CD14-positive monocyte (primary cell): ENCODE measurements around the gene DGKI. TPM values are rescaled to one million over a fixed set of nuclear protein-coding genes. Genes with fewer than 3 reads are reported as not detected.

ENCODE experiments used
- DNase-seq, 3 donors: peaks; one replicate each; pipeline ENCODE4 v3.0.0-alpha.2; 2011 to 2022
- H2AFZ ChIP-seq: 2 replicates; pipeline ENCODE4 v1.6.0; 2012; ENCODE audit warnings: mild to moderate bottlenecking, low read depth, low read length, inconsistent platforms; ENCODE audit not compliant: insufficient read depth, poor library complexity, severe bottlenecking
- H3K27ac ChIP-seq, 2 donors: 1 replicate in 1 of 2; 2 replicates in 1 of 2; pipeline ENCODE4 v1.5.1; 2012 to 2013; ENCODE audit warnings: low read length in 2 of 2, control low read depth in 1 of 2, inconsistent platforms in 1 of 2, low read depth in 1 of 2, mild to moderate bottlenecking in 1 of 2
- H3K27me3 ChIP-seq, 2 donors: one replicate each; pipeline versions ENCODE4 v1.6.0 to v1.6.1; 2011 to 2013; ENCODE audit warnings: low read length in 2 of 2; ENCODE audit not compliant: control insufficient read depth in 2 of 2, insufficient read depth in 2 of 2
- H3K36me3 ChIP-seq, 2 donors: replicated peaks in 1 of 2; 1 replicate in 1 of 2; 2 replicates in 1 of 2; pipeline versions ENCODE4 v1.5.1 to v1.6.1; 2012 to 2013; ENCODE audit warnings: low read length in 2 of 2, control low read depth in 1 of 2, inconsistent platforms in 1 of 2, mild to moderate bottlenecking in 1 of 2; ENCODE audit not compliant: insufficient read depth in 2 of 2, control insufficient read depth in 1 of 2
- H3K4me1 ChIP-seq, 2 donors: 1 replicate in 1 of 2; 2 replicates in 1 of 2; pipeline versions ENCODE4 v1.5.1 to v1.6.1; 2012 to 2013; ENCODE audit warnings: low read length in 2 of 2, control low read depth in 1 of 2, inconsistent platforms in 1 of 2, mild to moderate bottlenecking in 1 of 2, moderate library complexity in 1 of 2; ENCODE audit not compliant: insufficient read depth in 2 of 2, control insufficient read depth in 1 of 2
- H3K4me2 ChIP-seq: replicated peaks from 2 replicates; pipeline ENCODE3; 2012; ENCODE audit warnings: low read length, moderate library complexity, mild to moderate bottlenecking; ENCODE audit not compliant: poor library complexity, severe bottlenecking; ENCODE audit errors: extremely low read depth
- H3K4me3 ChIP-seq, 3 experiments: fragments of 200-600 bp in 1 of 3; sonication (generic) in 1 of 3; replicated peaks in 1 of 3; 1 replicate in 2 of 3; 2 replicates in 1 of 3; pipeline ENCODE4 v1.5.1; 2011 to 2013; ENCODE audit warnings: low read length in 3 of 3, mild to moderate bottlenecking in 3 of 3, control low read depth in 2 of 3, low read depth in 2 of 3, inconsistent platforms in 1 of 3, moderate library complexity in 1 of 3
- H3K79me2 ChIP-seq: 2 replicates; pipeline ENCODE4 v1.6.0; 2012; ENCODE audit warnings: mild to moderate bottlenecking, control low read depth, inconsistent platforms, low read length, moderate library complexity; ENCODE audit not compliant: insufficient read depth
- H3K9ac ChIP-seq: 2 replicates; pipeline ENCODE4 v1.6.0; 2017; ENCODE audit warnings: low read length, mild to moderate bottlenecking; ENCODE audit not compliant: insufficient read depth, poor library complexity, severe bottlenecking
- H3K9me3 ChIP-seq, 2 donors: replicated peaks in 1 of 2; 1 replicate in 1 of 2; 2 replicates in 1 of 2; pipeline versions ENCODE4 v1.5.1 to v1.6.1; 2012 to 2013; ENCODE audit warnings: low read length in 2 of 2, control low read depth in 1 of 2; ENCODE audit not compliant: control insufficient read depth in 1 of 2, insufficient read depth in 1 of 2
- H4K20me1 ChIP-seq: 2 replicates; pipeline ENCODE4 v1.6.0; 2012; ENCODE audit warnings: mild to moderate bottlenecking, low read length, control low read depth, moderate library complexity; ENCODE audit not compliant: insufficient read depth
- H3K27ac Mint-ChIP-seq, 7 donors: one replicate each; pipeline ENCODE4 v1.8.0; 2020; ENCODE audit warnings: mild to moderate bottlenecking in 7 of 7, mixed read lengths in 7 of 7, moderate library complexity in 6 of 7, inconsistent platforms in 2 of 7
- H3K27me3 Mint-ChIP-seq, 3 donors: one replicate each; pipeline ENCODE4 v1.8.0; 2021 to 2022; ENCODE audit warnings: low read depth in 3 of 3, mild to moderate bottlenecking in 3 of 3, mixed read lengths in 3 of 3, moderate library complexity in 3 of 3, inconsistent platforms in 1 of 3
- H3K36me3 Mint-ChIP-seq, 2 donors: one replicate each; pipeline ENCODE4 v1.8.0; 2020; ENCODE audit warnings: mixed read lengths in 2 of 2, inconsistent platforms in 1 of 2, mild to moderate bottlenecking in 1 of 2
- H3K4me1 Mint-ChIP-seq: one replicate; pipeline ENCODE4 v1.8.0; 2020; ENCODE audit warnings: mild to moderate bottlenecking, mixed read lengths
- H3K4me3 Mint-ChIP-seq, 2 donors: one replicate each; pipeline ENCODE4 v1.8.0; 2020; ENCODE audit warnings: mild to moderate bottlenecking in 2 of 2, mixed read lengths in 2 of 2, moderate library complexity in 1 of 2
- H3K9me3 Mint-ChIP-seq, 7 donors: one replicate each; pipeline ENCODE4 v1.8.0; 2020 to 2022; ENCODE audit warnings: mixed read lengths in 7 of 7, mild to moderate bottlenecking in 6 of 7, moderate library complexity in 6 of 7, inconsistent platforms in 2 of 7
- WGBS: methylation state at CpG from one replicate; pipeline ENCODE4 v1.1.5; 2013; ENCODE audit warnings: missing lambda C conversion rate; ENCODE audit not compliant: insufficient coverage; 5-methylcytosine and 5-hydroxymethylcytosine counted together
- intact Hi-C, 2 donors: fragments of 100-400 bp; cut with micrococcal nuclease; formaldehyde crosslinking; loops; one replicate each; pipeline versions ENCODE4 v1.15.0 to v1.15.1; 2023
- polyA plus RNA-seq, 3 donors: library from polyadenylated mRNA; depleted of rRNA in 1 of 3; unstranded in 2 of 3; stranded (reverse) in 1 of 3; fragments of 300-500 nt in 2 of 3; fragments of >200 nt in 1 of 3; fragmentation: Illumina TruSeq in 2 of 3; gene quantifications; 1 replicate in 2 of 3; 2 replicates in 1 of 3; pipeline ENCODE4 v1.2.3, GENCODE V29; 2012 to 2021
- TF ChIP-seq, protein P1 (sequence below): fragments of 200-600 bp; IDR thresholded peaks from one replicate; pipeline ENCODE4 v1.8.0; 2022; ENCODE audit warnings: antibody characterized with exemption, mild to moderate bottlenecking

Gene DGKI
- polyA plus RNA-seq, 3 donors = not detected

DNA sequence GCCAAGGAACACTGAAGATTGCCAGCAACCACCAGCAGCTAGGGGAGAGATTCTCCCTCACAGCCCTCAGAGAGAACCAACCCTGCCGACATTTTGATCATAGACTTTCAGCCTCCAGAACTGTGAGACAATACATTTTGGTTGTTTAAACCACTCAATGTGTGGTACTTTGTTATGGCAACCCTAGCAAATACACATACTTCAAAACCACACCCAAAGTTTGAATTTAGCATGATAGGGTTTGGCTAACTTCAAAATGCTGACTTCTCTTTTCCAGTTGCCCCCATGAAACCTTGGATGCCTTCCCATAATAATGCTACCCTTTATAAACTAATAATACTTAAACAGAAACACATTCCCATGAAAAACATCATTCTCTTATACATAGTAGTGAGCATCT lies 149.8 kb downstream of the DGKI start:
- no peak overlapping the region for H2AFZ ChIP-seq
- no peaks in the 10 kb centered on the region for H3K27me3 ChIP-seq
- H3K4me2 ChIP-seq = no peak overlapping the region
- H3K9me3 Mint-ChIP-seq = peaks cover 0 to 1% (median 0%) of the 10 kb centered on the region in 7 donors
- no peak overlapping the region for H3K4me3 ChIP-seq
- H3K36me3 ChIP-seq = no peaks in the 10 kb centered on the region
- no CpG with 5 or more reads among the region's 1 CpG for WGBS
- H3K4me1 ChIP-seq = no peaks in the 10 kb centered on the region
- no peak overlapping the region for H3K4me3 Mint-ChIP-seq
- TF ChIP-seq, protein P1, sequence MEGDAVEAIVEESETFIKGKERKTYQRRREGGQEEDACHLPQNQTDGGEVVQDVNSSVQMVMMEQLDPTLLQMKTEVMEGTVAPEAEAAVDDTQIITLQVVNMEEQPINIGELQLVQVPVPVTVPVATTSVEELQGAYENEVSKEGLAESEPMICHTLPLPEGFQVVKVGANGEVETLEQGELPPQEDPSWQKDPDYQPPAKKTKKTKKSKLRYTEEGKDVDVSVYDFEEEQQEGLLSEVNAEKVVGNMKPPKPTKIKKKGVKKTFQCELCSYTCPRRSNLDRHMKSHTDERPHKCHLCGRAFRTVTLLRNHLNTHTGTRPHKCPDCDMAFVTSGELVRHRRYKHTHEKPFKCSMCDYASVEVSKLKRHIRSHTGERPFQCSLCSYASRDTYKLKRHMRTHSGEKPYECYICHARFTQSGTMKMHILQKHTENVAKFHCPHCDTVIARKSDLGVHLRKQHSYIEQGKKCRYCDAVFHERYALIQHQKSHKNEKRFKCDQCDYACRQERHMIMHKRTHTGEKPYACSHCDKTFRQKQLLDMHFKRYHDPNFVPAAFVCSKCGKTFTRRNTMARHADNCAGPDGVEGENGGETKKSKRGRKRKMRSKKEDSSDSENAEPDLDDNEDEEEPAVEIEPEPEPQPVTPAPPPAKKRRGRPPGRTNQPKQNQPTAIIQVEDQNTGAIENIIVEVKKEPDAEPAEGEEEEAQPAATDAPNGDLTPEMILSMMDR = no peak
- H3K27ac Mint-ChIP-seq = no peak overlapping the region
- intact Hi-C loops = no loop called here
- H3K27ac ChIP-seq = no peak overlapping the region
- H3K9me3 ChIP-seq = no peaks in the 10 kb centered on the region
- no peaks in the 10 kb centered on the region for H3K36me3 Mint-ChIP-seq
- H4K20me1 ChIP-seq = no peaks in the 10 kb centered on the region
- no peak for DNase-seq
- H3K27me3 Mint-ChIP-seq = peaks cover 0 to 2% (median 0%) of the 10 kb centered on the region in 3 donors
- no peak overlapping the region for H3K9ac ChIP-seq
- no peaks in the 10 kb centered on the region for H3K79me2 ChIP-seq
- no peaks in the 10 kb centered on the region for H3K4me1 Mint-ChIP-seq

- H3K4me3 Mint-ChIP-seq = no peak overlapping the region
- no peaks in the 10 kb centered on the region for H3K36me3 Mint-ChIP-seq
- TF ChIP-seq, protein P1 = no peak
- no peak for DNase-seq
- intact Hi-C loops = no loop called here
- Histone ChIP-seq H3K4me3 (no peak overlapping the region), H3K27ac (no peak overlapping the region), H3K4me1 (no peaks in the 10 kb centered on the region), H3K27me3 (no peaks in the 10 kb centered on the region), H3K9ac (no peak overlapping the region), H3K9me3 (no peaks in the 10 kb centered on the region), H3K4me2 (no peak overlapping the region), H3K79me2 (no peaks in the 10 kb centered on the region), H2AFZ (no peak overlapping the region), H4K20me1 (no peaks in the 10 kb centered on the region), H3K36me3 (no peaks in the 10 kb centered on the region)
- H3K4me1 Mint-ChIP-seq = no peaks in the 10 kb centered on the region
- peaks cover 0 to 2% (median 0%) of the 10 kb centered on the region in 3 donors for H3K27me3 Mint-ChIP-seq
- H3K9me3 Mint-ChIP-seq = peaks cover 0 to 1% (median 0%) of the 10 kb centered on the region in 7 donors
- WGBS = no CpG with 5 or more reads among the region's 2 CpGs
- H3K27ac Mint-ChIP-seq = no peak overlapping the region
Observed at GRCh38 chr7:137696376-137696775, 150.4 kb downstream of the DGKI start.
